NB4 (cell line): ENCODE results near the gene L1CAM.

Experiments
- DNase-seq: peaks from one replicate; pipeline ENCODE4 v3.0.0; 2010; ENCODE audit warnings: low read depth
- H3K4me3 ChIP-seq: one replicate; pipeline ENCODE4 v1.5.1; 2011; ENCODE audit warnings: mild to moderate bottlenecking, low read depth, low read length, moderate library complexity
- CTCF ChIP-seq: IDR thresholded peaks from one replicate; pipeline ENCODE4 v1.5.1; 2012; ENCODE audit warnings: low read depth, low read length
- MAX ChIP-seq: IDR thresholded peaks from 2 replicates; pipeline ENCODE4 v1.6.1; 2011; ENCODE audit warnings: low read depth, low read length
- MYC ChIP-seq: IDR thresholded peaks from 2 replicates; pipeline ENCODE4 v1.6.1; 2011; ENCODE audit warnings: low read depth, low read length
- POLR2A ChIP-seq: IDR thresholded peaks from 2 replicates; pipeline ENCODE4 v1.6.1; 2011; ENCODE audit warnings: mild to moderate bottlenecking; ENCODE audit not compliant: insufficient read length; ENCODE audit errors: extremely low read depth

The L1CAM gene

GRCh38 chrX:153853902-153854267, 32.1 kb downstream of the L1CAM start:
- DNase-seq, result no peak
- H3K4me3 ChIP-seq, result no peak overlapping the region
- TF ChIP-seq CTCF (no peak), MAX (no peak), POLR2A (no peak), MYC (no peak)

GRCh38 chrX:153853180-153853901, 32.6 kb downstream of the L1CAM start:
- no peak for DNase-seq
- H3K4me3 ChIP-seq, result no peak overlapping the region
- no peak for TF ChIP-seq MAX
- no peak for TF ChIP-seq CTCF
- TF ChIP-seq POLR2A, result no peak
- no peak for TF ChIP-seq MYC

GRCh38 chrX:153851981-153852380, 34.0 kb downstream of the L1CAM start:
- no peak for DNase-seq
- TF ChIP-seq MYC, result no peak
- no peak for TF ChIP-seq CTCF
- no peak for TF ChIP-seq POLR2A
- TF ChIP-seq MAX, result no peak
- no peak overlapping the region for H3K4me3 ChIP-seq

- H3K4me3 ChIP-seq, result no peak overlapping the region
- no peak for TF ChIP-seq MAX
- TF ChIP-seq CTCF, result no peak
- no peak for TF ChIP-seq POLR2A
- no peak for TF ChIP-seq MYC
- DNase-seq, result no peak
Observed at GRCh38 chrX:153848325-153848724, 37.6 kb downstream of the L1CAM start.

GRCh38 chrX:153845842-153846241, 40.1 kb downstream of the L1CAM start:
- H3K4me3 ChIP-seq, result no peak overlapping the region
- no peak for DNase-seq
- TF ChIP-seq POLR2A, result no peak
- TF ChIP-seq MAX, result no peak
- TF ChIP-seq MYC, result no peak
- no peak for TF ChIP-seq CTCF

- no peak for TF ChIP-seq MAX
- no peak for TF ChIP-seq CTCF
- TF ChIP-seq MYC, result no peak
- TF ChIP-seq POLR2A, result no peak
- H3K4me3 ChIP-seq, result no peak overlapping the region
- peak; percentile 21 for DNase-seq
Observed at GRCh38 chrX:153845195-153845594, 40.8 kb downstream of the L1CAM start.
